Activated CD8-positive, alpha-beta memory T cell treated with anti-CD3 and anti-CD28 coated beads, Interleukin-2, amount 10 ng/mL, durations not matched to agents 7 days and 5 days (primary cell): ENCODE data around the gene LRBA. TPM values are rescaled to one million over a fixed set of nuclear protein-coding genes. Genes with fewer than 3 reads are reported as not detected.
"Not testable (repeated sequence)": the region's sequence is repeated elsewhere in the genome, so short reads cannot be mapped to it uniquely, and the experiment has no call there.

ENCODE experiments used
- ATAC-seq: fragments of 150-1000 bp; cut with Tn5 transposase; one replicate; pipeline ENCODE4 v1.10.0; 2021; ENCODE audit warnings: moderate library complexity
- CTCF ChIA-PET: fragments of 350-600 bp; sonication (Branson Sonifier 250); formaldehyde crosslinking; loops from one replicate; lab custom pipeline; 2021; ENCODE audit warnings: antibody characterized with exemption; lab: Charles Lee
- DNase-seq: peaks from one replicate; pipeline ENCODE4 v3.0.0-alpha.2; 2020
- H3K27ac Mint-ChIP-seq: one replicate; pipeline ENCODE4 v1.8.0; 2021; ENCODE audit warnings: mild to moderate bottlenecking, mixed read lengths
- H3K27me3 Mint-ChIP-seq: one replicate; pipeline ENCODE4 v1.8.0; 2021; ENCODE audit warnings: mixed read lengths
- H3K36me3 Mint-ChIP-seq: one replicate; pipeline ENCODE4 v1.8.0; 2021; ENCODE audit warnings: mild to moderate bottlenecking, mixed read lengths
- H3K4me1 Mint-ChIP-seq: one replicate; pipeline ENCODE4 v1.8.0; 2021; ENCODE audit warnings: mixed read lengths
- H3K4me3 Mint-ChIP-seq: one replicate; pipeline ENCODE4 v1.8.0; 2021; ENCODE audit warnings: mild to moderate bottlenecking, moderate library complexity, mixed read lengths
- H3K9me3 Mint-ChIP-seq: one replicate; pipeline ENCODE4 v1.8.0; 2022; ENCODE audit warnings: low read depth, mixed read lengths
- total RNA-seq, 2 experiments: library from RNA; stranded (reverse); gene quantifications; one replicate each; pipeline ENCODE4 v1.2.3, GENCODE V29; 2021

The LRBA gene
- total RNA-seq, 2 experiments from 2014 or later = 59.2 to 60.2 TPM

GRCh38 chr4:150658258-150658657, 356.8 kb downstream of the LRBA start:
- H3K36me3 Mint-ChIP-seq = peaks cover 12% of the 10 kb centered on the region
- H3K4me1 Mint-ChIP-seq, H3K27ac Mint-ChIP-seq, ATAC-seq, CTCF ChIA-PET, H3K4me3 Mint-ChIP-seq, H3K9me3 Mint-ChIP-seq, DNase-seq, H3K27me3 Mint-ChIP-seq: not testable (repeated sequence)

- CTCF ChIA-PET = no interaction called here
- Mint-ChIP-seq H3K36me3 (peaks cover 11% of the 10 kb centered on the region), H3K4me3 (no peak overlapping the region), H3K4me1 (no peaks in the 10 kb centered on the region), H3K27me3 (no peaks in the 10 kb centered on the region), H3K9me3 (peaks cover 4% of the 10 kb centered on the region), H3K27ac (no peak overlapping the region)
- ATAC-seq (no peak), DNase-seq (no peak)
These were observed 358.2 kb downstream of the LRBA start for GRCh38 chr4:150656891-150657290.

- DNase-seq = no peak
- Mint-ChIP-seq H3K4me1 (no peaks in the 10 kb centered on the region), H3K36me3 (peaks cover 6% of the 10 kb centered on the region), H3K27ac (no peak overlapping the region), H3K27me3 (no peaks in the 10 kb centered on the region), H3K4me3 (no peak overlapping the region), H3K9me3 (peaks cover 1% of the 10 kb centered on the region)
- CTCF ChIA-PET = no interaction called here
- no peak for ATAC-seq
These were observed 364.3 kb downstream of the LRBA start for GRCh38 chr4:150650751-150651150.

- DNase-seq (no peak), ATAC-seq (no peak)
- Mint-ChIP-seq H3K9me3 (no peaks in the 10 kb centered on the region), H3K36me3 (peaks cover 2% of the 10 kb centered on the region), H3K27me3 (no peaks in the 10 kb centered on the region), H3K4me3 (no peak overlapping the region), H3K27ac (no peak overlapping the region), H3K4me1 (no peaks in the 10 kb centered on the region)
- CTCF ChIA-PET = no interaction called here
These were observed 367.0 kb downstream of the LRBA start for GRCh38 chr4:150648123-150648522.

- DNase-seq (no peak), ATAC-seq (no peak)
- Mint-ChIP-seq H3K27ac (no peak overlapping the region), H3K36me3 (peaks cover 5% of the 10 kb centered on the region), H3K9me3 (no peaks in the 10 kb centered on the region), H3K4me3 (no peak overlapping the region), H3K4me1 (no peaks in the 10 kb centered on the region), H3K27me3 (no peaks in the 10 kb centered on the region)
- CTCF ChIA-PET = no interaction called here
These were observed 368.1 kb downstream of the LRBA start for GRCh38 chr4:150647008-150647407.

- H3K27ac Mint-ChIP-seq = no peak overlapping the region
- H3K4me3 Mint-ChIP-seq = no peak overlapping the region
- ATAC-seq (peak; percentile 45), DNase-seq (no peak)
- H3K36me3 Mint-ChIP-seq = peaks cover 5% of the 10 kb centered on the region
- CTCF ChIA-PET = no interaction called here
- H3K4me1 Mint-ChIP-seq = peaks cover 6% of the 10 kb centered on the region
- H3K9me3 Mint-ChIP-seq = no peaks in the 10 kb centered on the region
- no peaks in the 10 kb centered on the region for H3K27me3 Mint-ChIP-seq
These were observed 373.5 kb downstream of the LRBA start for GRCh38 chr4:150641612-150642011.

- Mint-ChIP-seq H3K27me3 (no peaks in the 10 kb centered on the region), H3K4me1 (no peaks in the 10 kb centered on the region), H3K27ac (no peak overlapping the region), H3K36me3 (peaks cover 30% of the 10 kb centered on the region), H3K9me3 (peaks cover 16% of the 10 kb centered on the region), H3K4me3 (no peak overlapping the region)
- CTCF ChIA-PET = no interaction called here
- ATAC-seq (no peak), DNase-seq (no peak)
These were observed 382.4 kb downstream of the LRBA start for GRCh38 chr4:150632639-150633038.

- peaks cover 7% of the 10 kb centered on the region for H3K9me3 Mint-ChIP-seq
- CTCF ChIA-PET = no interaction called here
- DNase-seq (no peak), ATAC-seq (no peak)
- H3K36me3 Mint-ChIP-seq = peaks cover 15% of the 10 kb centered on the region
- no peaks in the 10 kb centered on the region for H3K27me3 Mint-ChIP-seq
- no peaks in the 10 kb centered on the region for H3K4me1 Mint-ChIP-seq
- no peak overlapping the region for H3K27ac Mint-ChIP-seq
- H3K4me3 Mint-ChIP-seq = no peak overlapping the region
These were observed 387.0 kb downstream of the LRBA start for GRCh38 chr4:150628073-150628472.

- H3K27me3 Mint-ChIP-seq = no peaks in the 10 kb centered on the region
- no peak overlapping the region for H3K4me3 Mint-ChIP-seq
- CTCF ChIA-PET = no interaction called here
- peaks cover 2% of the 10 kb centered on the region for H3K9me3 Mint-ChIP-seq
- no peak overlapping the region for H3K27ac Mint-ChIP-seq
- H3K4me1 Mint-ChIP-seq = no peaks in the 10 kb centered on the region
- no peak for DNase-seq
- peaks cover 13% of the 10 kb centered on the region for H3K36me3 Mint-ChIP-seq
- ATAC-seq = no peak
These were observed 390.1 kb downstream of the LRBA start for GRCh38 chr4:150625033-150625432.

- no peak overlapping the region for H3K27ac Mint-ChIP-seq
- H3K4me1 Mint-ChIP-seq = no peaks in the 10 kb centered on the region
- CTCF ChIA-PET = no interaction called here
- no peak for DNase-seq
- H3K36me3 Mint-ChIP-seq = peaks cover 11% of the 10 kb centered on the region
- ATAC-seq = no peak
- no peaks in the 10 kb centered on the region for H3K27me3 Mint-ChIP-seq
- H3K9me3 Mint-ChIP-seq = no peaks in the 10 kb centered on the region
- H3K4me3 Mint-ChIP-seq = no peak overlapping the region
These were observed 391.0 kb downstream of the LRBA start for GRCh38 chr4:150624055-150624454.

- ATAC-seq (no peak), DNase-seq (no peak)
- Mint-ChIP-seq H3K36me3 (peaks cover 13% of the 10 kb centered on the region), H3K27ac (no peak overlapping the region), H3K4me1 (no peaks in the 10 kb centered on the region), H3K9me3 (no peaks in the 10 kb centered on the region), H3K4me3 (peak overlapping the region; percentile 38), H3K27me3 (no peaks in the 10 kb centered on the region)
- CTCF ChIA-PET = no interaction called here
These were observed 396.0 kb downstream of the LRBA start for GRCh38 chr4:150619042-150619441.

- DNase-seq = no peak
- no peak for ATAC-seq
- Mint-ChIP-seq H3K27ac (no peak overlapping the region), H3K9me3 (no peaks in the 10 kb centered on the region), H3K4me1 (no peaks in the 10 kb centered on the region), H3K4me3 (no peak overlapping the region), H3K27me3 (no peaks in the 10 kb centered on the region), H3K36me3 (peaks cover 2% of the 10 kb centered on the region)
- CTCF ChIA-PET = no interaction called here
These were observed 406.0 kb downstream of the LRBA start for GRCh38 chr4:150609131-150609530.

GRCh38 chr4:150600812-150601445, 414.2 kb downstream of the LRBA start:
- H3K27me3 Mint-ChIP-seq = no peaks in the 10 kb centered on the region
- ATAC-seq = no peak
- no peak for DNase-seq
- peaks cover 12% of the 10 kb centered on the region for H3K36me3 Mint-ChIP-seq
- no peaks in the 10 kb centered on the region for H3K9me3 Mint-ChIP-seq
- H3K4me1 Mint-ChIP-seq = no peaks in the 10 kb centered on the region
- no peak overlapping the region for H3K27ac Mint-ChIP-seq
- no peak overlapping the region for H3K4me3 Mint-ChIP-seq
- CTCF ChIA-PET = no interaction called here

GRCh38 chr4:150599547-150599946, 415.5 kb downstream of the LRBA start:
- Mint-ChIP-seq H3K27me3 (no peaks in the 10 kb centered on the region), H3K27ac (no peak overlapping the region), H3K9me3 (no peaks in the 10 kb centered on the region), H3K36me3 (peaks cover 12% of the 10 kb centered on the region), H3K4me3 (no peak overlapping the region), H3K4me1 (no peaks in the 10 kb centered on the region)
- CTCF ChIA-PET = no interaction called here
- no peak for ATAC-seq
- no peak for DNase-seq

- Mint-ChIP-seq H3K27ac (no peak overlapping the region), H3K4me1 (no peaks in the 10 kb centered on the region), H3K27me3 (no peaks in the 10 kb centered on the region), H3K9me3 (no peaks in the 10 kb centered on the region), H3K4me3 (no peak overlapping the region), H3K36me3 (peaks cover 12% of the 10 kb centered on the region)
- ATAC-seq (no peak), DNase-seq (no peak)
- CTCF ChIA-PET = no interaction called here
These were observed 416.2 kb downstream of the LRBA start for GRCh38 chr4:150598909-150599308.
